H1 (cell line): Measurements from ENCODE around the gene NKD2.

Experiments
- ASH2L ChIP-seq: fragments of 200-600, 300-600 bp; sonication (generic); IDR thresholded peaks from one replicate; pipeline ENCODE4 v1.7.1; 2017; ENCODE audit warnings: low read length
- BCL11A ChIP-seq, 2 experiments: IDR thresholded peaks; one replicate each; pipeline ENCODE4 v1.6.1; 2011; ENCODE audit warnings: low read depth in 2 of 2, low read length in 2 of 2, mild to moderate bottlenecking in 2 of 2
- CHD2 ChIP-seq: IDR thresholded peaks from 2 replicates; pipeline ENCODE4 v1.6.1; 2012; ENCODE audit warnings: low read length, improper control_type of control experiment
- CTCF ChIP-seq, 3 experiments: IDR thresholded peaks; 1 replicate in 2 of 3; 2 replicates in 1 of 3; pipeline versions ENCODE4 v1.5.1 to v1.6.1; 2011; ENCODE audit warnings: low read length in 3 of 3, mild to moderate bottlenecking in 3 of 3, inconsistent platforms in 2 of 3, low read depth in 1 of 3, moderate library complexity in 1 of 3; ENCODE audit not compliant: insufficient read depth in 1 of 3; ENCODE audit errors: control extremely low read depth in 1 of 3
- EP300 ChIP-seq, 2 experiments: IDR thresholded peaks; 1 replicate in 1 of 2; 2 replicates in 1 of 2; pipeline ENCODE4 v1.6.1; 2011 to 2012; ENCODE audit warnings: low read depth in 2 of 2, low read length in 2 of 2, mild to moderate bottlenecking in 2 of 2, borderline replicate concordance in 1 of 2, inconsistent platforms in 1 of 2, moderate library complexity in 1 of 2
- EZH2 ChIP-seq: fragments of 200-600 bp; sonication (generic); IDR thresholded peaks from 2 replicates; pipeline ENCODE4 v1.7.1; 2012; ENCODE audit warnings: low read depth, mild to moderate bottlenecking, moderate library complexity, low read length, inconsistent platforms; ENCODE audit not compliant: severe bottlenecking
- JUN ChIP-seq: IDR thresholded peaks from 2 replicates; pipeline ENCODE4 v1.6.1; 2011; ENCODE audit warnings: low read depth, mild to moderate bottlenecking, improper control_type of control experiment, low read length
- POLR2A ChIP-seq, 2 experiments: IDR thresholded peaks; 1 replicate in 1 of 2; 2 replicates in 1 of 2; pipeline ENCODE4 v1.6.1; 2011; ENCODE audit warnings: low read depth in 2 of 2, low read length in 2 of 2, mild to moderate bottlenecking in 2 of 2; ENCODE audit errors: control extremely low read depth in 1 of 2
- POLR2AphosphoS5 ChIP-seq: IDR thresholded peaks from 2 replicates; pipeline ENCODE4 v1.6.1; 2011; ENCODE audit warnings: low read depth, low read length
- RNF2 ChIP-seq: fragments of 200-900, 300-1000 bp; sonication (generic); IDR thresholded peaks from 2 replicates; pipeline ENCODE4 v1.7.1; 2016; ENCODE audit warnings: borderline replicate concordance, low read depth, mild to moderate bottlenecking, antibody characterized with exemption, low read length; ENCODE audit not compliant: poor library complexity, severe bottlenecking; ENCODE audit errors: missing control alignments
- TBP ChIP-seq: IDR thresholded peaks from 2 replicates; pipeline ENCODE4 v1.6.1; 2011; ENCODE audit warnings: low read depth, low read length, improper control_type of control experiment
- USF2 ChIP-seq: IDR thresholded peaks from 2 replicates; pipeline ENCODE4 v1.6.1; 2011; ENCODE audit warnings: low read length, improper control_type of control experiment

DNA sequence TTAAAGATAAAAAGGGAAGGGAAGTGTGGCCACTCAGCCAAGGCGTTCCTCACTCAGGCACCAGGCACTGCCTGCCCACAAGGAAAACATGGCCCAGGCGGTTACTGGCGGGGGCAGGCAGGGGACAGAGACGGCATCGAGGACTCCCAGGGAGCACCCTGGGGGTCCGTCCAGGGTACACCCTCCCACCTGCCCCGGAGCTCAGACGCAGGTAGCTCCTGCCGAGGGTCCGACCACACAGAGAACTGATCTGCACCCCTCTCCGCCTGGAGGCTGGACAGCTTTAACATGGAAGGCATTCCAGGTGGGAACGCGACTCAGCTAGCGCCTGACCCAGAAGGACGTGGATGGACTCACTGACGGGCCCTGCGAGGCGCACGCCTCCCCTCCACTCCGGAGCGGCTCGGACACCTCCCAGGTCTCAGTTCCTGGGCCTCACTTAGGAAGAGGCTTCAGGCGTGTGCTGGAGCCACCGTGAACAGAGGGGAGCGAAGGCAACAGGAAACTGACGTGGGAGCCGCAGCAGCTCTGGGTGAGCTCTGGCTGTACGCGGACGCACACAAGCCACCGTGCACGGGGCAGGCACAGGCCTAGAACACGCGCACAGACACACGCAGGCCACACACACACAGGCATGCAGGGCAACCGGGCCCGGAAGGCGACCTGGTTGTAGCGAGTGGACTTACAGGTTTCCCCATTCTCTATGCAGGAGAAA lies 47.5 kb downstream of the NKD2 start:
- no peak for TF ChIP-seq RNF2
- TF ChIP-seq BCL11A (IDR thresholded peaks at IDR 0.05; ENCODE audit: low read depth in 2 of 2, low read length in 2 of 2): no peak
- no peak for TF ChIP-seq EZH2
- no peak for TF ChIP-seq TBP
- TF ChIP-seq JUN: no peak
- TF ChIP-seq POLR2AphosphoS5: no peak
- TF ChIP-seq POLR2A (IDR thresholded peaks at IDR 0.05; ENCODE audit: control extremely low read depth in 1 of 2, low read depth in 2 of 2, low read length in 2 of 2): no peak
- TF ChIP-seq EP300 (IDR thresholded peaks at IDR 0.05; ENCODE audit: borderline replicate concordance in 1 of 2, low read depth in 2 of 2, low read length in 2 of 2): no peak
- TF ChIP-seq CTCF (IDR thresholded peaks at IDR 0.05; ENCODE audit: control extremely low read depth in 1 of 3, insufficient read depth in 1 of 3, low read depth in 1 of 3, low read length in 3 of 3): no peak
- TF ChIP-seq CHD2: no peak
- no peak for TF ChIP-seq USF2
- no peak for TF ChIP-seq ASH2L
